Measurements from ENCODE around the gene ZNF148.

- TF ChIP-seq ELK1 (IDR thresholded peaks at IDR 0.05; ENCODE audit: low read depth, low read length) (no peak), EHMT2 (IDR thresholded peaks at IDR 0.05; ENCODE audit: low read depth) (no peak), CTCF (IDR thresholded peaks at IDR 0.05) (no peak), MAX (IDR thresholded peaks at IDR 0.05) (no peak), POLR2A (IDR thresholded peaks at IDR 0.05; ENCODE audit: low read length) (no peak), MAZ (IDR thresholded peaks at IDR 0.05; ENCODE audit: borderline replicate concordance, low read depth, low read length) (no peak), KDM1A (IDR thresholded peaks at IDR 0.05; ENCODE audit: low read depth) (no peak), RAD21 (conservative IDR thresholded peaks at IDR 0.05 in 1 of 2, IDR thresholded peaks at IDR 0.05 in 1 of 2) (no peak), JUNB (IDR thresholded peaks at IDR 0.05) (no peak), REST (IDR thresholded peaks at IDR 0.05) (no peak), MAFK (IDR thresholded peaks at IDR 0.05; ENCODE audit: partially characterized antibody) (no peak)
Observed at GRCh38 chr3:125287248-125287647, 87.9 kb downstream of the ZNF148 start.
